GM19351 (cell line): ENCODE data around the gene ATP5IF1.

Source experiments
- ATAC-seq: cut with Tn5 transposase; IDR thresholded peaks from one replicate; pipeline ENCODE4 v1.9.1; 2021; ENCODE audit warnings: mild to moderate bottlenecking, moderate library complexity; ENCODE audit not compliant: unreplicated experiment

Gene ATP5IF1

DNA sequence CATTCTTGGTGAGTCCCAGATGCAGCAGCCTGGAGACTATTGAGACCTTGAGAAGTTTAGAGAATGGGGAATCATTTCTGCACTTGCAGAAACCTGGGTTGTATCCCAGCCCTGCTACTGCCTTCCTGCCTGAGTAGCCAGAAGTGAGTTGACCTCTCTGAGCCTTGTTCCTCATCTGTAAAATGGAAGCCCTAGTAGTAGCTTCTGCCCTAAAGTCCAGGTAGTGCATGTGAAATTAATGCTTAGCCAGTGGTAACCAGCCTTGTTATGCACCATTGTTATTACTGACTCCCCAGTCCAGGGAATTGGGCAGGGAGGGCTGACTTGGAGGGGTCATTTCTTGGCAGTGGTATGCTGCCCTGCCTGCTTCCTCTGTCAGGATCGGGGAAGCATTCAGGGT is 29.0 kb downstream of the ATP5IF1 start:
- no peak for ATAC-seq

DNA sequence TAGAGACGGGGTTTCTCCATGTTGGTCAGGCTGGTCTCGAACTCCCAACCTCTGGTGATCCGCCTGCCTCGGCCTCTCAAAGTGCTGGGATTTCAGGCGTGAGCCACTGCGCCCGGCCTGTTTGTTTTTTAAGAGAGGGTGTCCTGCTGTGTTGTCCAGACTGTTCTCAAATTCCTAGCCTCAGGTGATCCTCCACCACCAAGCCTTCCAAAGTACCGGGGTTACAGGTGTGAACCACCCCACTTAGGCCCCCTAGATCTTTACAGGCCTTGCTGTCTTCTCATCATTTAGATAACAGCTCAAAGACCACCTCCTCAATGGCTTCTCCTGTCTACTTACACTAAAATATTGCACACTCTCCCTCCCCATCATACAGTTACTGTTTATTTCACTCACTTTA is 29.7 kb downstream of the ATP5IF1 start:
- no peak for ATAC-seq

DNA sequence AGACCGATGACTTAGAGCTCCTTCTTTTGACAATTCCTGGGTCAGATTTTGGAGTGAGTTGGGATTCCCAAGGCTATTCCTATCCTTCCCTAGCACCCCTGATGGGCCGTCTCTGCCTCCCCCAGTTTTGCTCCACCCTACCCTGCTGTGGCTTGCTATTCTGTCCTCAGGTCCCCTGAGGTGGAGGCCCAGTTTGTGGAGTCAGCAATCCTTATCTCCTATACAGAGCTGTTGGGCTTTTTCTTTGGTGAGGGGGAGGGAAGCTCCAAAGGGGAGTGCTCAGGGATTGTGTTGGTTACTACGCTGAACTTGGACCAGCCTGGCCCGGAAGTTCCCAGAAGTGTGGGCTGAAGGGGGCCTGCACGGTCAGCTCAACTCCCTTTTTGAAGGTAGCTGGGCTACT is 31.0 kb downstream of the ATP5IF1 start:
- no peak for ATAC-seq

DNA sequence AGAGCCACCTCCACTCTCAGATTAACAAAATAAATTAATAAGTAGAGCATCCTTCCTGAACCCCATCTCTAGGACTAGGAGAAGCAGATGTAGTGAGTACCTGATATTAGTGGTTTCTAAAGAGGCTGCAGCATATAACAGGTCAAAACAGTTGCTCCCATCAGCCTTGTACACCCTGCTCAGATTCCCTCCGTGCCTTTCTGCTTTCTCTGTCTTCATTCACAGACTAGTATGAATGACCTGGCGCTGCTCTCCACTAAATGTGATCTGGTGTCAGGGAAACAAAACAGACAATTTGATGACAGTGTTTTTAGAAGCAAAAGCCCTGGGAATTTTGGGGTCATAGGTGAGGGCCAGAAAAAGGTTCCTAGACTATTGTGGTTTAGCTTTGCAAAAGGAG is 31.7 kb downstream of the ATP5IF1 start:
- no peak for ATAC-seq

DNA sequence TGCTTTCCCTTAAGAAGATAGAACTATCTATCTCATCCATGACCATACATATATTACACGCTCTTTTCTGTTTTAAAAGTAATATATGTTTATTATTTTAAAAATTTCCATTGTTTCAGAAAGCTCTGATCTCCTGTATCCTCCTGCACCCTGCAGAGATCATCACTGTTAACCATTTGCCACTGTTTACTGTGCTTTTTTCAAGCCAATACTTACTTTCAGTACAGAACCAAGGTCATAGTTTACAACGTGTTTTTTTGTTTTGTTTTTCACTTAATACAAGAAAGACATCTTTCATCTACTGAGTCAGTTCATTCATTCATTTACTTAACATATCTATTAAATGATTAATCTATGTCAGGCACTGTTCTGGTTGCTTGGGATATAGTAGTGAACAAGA is 33.6 kb downstream of the ATP5IF1 start:
- no peak for ATAC-seq

DNA sequence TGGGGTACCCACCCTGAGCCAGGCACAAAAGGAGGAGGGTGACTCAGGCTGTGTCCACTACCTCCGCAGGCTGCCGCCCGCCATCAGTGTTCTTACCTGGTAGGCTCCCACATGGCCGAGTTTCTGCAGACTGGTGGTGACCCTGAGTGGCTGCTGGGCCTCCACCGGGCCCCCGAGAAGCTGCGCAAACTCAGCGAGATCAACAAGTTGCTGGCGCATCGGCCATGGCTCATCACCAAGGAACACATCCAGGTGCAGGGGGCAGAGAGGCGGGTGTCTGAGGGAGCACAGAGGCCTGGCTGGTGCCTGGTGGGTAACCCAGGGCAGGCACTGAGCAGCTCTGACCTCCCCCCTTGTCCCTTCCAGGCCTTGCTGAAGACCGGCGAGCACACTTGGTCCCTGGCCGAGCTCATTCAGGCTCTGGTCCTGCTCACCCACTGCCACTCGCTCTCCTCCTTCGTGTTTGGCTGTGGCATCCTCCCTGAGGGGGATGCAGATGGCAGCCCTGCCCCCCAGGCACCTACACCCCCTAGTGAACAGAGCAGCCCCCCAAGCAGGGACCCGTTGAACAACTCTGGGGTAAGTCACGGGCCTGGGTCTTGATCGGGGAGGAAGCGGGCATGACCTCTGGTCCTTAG is 36.4 kb downstream of the ATP5IF1 start:
- ATAC-seq = no peak

DNA sequence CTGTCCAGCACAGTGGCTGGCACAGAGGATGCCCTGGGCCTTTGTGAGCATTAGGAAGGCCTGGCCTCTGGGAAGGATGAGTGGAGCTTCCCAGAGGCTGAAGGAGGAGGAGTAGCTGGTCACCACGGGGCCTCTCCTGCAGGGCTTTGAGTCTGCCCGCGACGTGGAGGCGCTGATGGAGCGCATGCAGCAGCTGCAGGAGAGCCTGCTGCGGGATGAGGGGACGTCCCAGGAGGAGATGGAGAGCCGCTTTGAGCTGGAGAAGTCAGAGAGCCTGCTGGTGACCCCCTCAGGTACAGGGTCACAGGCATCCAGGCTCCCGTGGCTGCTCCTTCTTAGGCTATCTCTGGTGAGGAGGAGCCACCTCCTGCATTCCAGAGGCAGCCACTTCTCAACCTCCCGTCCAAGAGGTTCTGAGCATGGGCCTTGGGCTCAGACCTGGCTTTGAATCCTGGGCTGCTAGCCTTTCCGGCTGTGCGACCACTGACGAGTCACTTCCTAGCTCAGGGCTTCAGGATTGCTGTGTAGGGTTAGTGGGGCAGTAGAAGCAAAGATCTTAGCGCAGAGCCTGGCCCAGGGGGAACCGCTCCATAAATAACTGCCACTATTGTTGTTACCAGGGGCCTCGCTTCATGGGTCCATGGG is 37.4 kb downstream of the ATP5IF1 start:
- no peak for ATAC-seq

DNA sequence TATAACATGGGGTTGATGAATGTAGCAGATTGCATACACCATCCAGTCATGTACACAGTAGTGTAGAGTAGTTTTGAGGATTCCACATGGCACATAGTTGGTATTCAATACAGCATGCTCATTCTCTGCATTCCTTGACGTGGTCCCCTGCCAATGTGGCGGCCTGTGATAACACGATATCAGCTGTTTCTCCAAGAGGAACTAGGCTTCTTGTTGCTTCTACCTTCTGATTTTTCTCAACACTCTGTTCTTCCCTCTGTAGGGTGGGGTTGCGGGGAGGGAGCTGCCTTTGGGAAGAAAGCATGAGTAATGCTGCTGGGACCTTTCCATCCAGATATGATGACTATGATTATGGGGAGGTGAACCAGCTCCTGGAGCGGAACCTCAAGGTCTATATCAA is 42.8 kb downstream of the ATP5IF1 start:
- no peak for ATAC-seq

DNA sequence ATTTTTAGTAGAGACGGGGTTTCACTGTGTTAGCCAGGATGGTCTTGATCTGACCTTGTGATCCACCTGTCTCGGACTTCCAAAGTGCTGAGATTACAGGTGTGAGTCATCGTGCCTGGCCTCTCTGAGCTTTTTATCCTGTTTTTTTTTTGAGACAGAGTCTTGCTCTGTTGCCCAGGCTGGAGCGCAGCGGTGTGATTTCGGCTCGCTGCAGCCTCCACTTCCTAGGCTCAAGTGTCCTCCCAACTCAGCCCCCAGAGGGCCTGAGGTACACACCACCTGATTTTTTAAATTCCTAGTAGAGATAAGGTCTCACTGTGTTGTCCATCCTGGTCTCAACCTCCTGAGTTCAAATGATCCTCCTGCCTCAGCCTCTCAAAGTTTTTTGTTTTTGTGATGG is 43.8 kb downstream of the ATP5IF1 start:
- ATAC-seq = no peak

DNA sequence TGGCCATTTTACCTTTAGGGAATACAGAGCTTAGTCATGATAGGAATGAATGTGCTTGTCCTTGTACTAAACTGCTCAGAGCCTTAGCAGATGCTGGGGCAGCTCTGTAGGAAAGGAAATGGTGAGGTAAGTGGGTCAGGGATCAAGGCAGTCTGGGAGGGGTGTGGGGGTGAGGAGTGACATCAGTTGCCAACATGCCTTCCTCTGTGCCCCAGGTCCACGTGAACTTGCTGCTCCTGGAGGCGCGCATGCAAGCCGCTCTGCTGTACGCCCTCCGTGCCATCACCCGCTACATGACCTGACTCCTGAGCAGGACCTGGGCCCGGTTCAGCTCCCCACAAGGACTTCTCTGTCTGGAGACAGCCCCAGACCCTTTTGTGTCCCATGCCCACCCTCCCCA is 44.6 kb downstream of the ATP5IF1 start:
- no peak for ATAC-seq

DNA sequence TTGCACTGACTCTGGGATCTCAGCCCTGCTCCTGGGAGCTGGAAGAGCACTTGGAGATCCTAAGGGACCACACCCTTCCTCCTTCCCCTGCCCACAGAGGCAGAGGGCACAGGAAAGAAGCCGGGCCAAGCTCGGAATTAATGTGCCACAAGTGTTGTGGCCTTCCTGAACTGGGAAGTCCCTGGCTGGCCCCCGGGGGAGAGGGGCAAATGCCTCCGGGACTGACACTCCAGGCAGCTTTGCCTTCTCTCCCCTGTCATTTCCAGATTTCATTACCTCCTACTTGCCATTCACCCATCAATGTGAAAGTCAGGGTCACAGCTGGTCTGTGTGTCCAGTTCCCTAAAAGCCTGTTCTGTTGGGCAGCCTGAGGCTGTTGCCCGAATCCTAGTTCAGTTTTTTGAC is 45.1 kb downstream of the ATP5IF1 start:
- no peak for ATAC-seq

DNA sequence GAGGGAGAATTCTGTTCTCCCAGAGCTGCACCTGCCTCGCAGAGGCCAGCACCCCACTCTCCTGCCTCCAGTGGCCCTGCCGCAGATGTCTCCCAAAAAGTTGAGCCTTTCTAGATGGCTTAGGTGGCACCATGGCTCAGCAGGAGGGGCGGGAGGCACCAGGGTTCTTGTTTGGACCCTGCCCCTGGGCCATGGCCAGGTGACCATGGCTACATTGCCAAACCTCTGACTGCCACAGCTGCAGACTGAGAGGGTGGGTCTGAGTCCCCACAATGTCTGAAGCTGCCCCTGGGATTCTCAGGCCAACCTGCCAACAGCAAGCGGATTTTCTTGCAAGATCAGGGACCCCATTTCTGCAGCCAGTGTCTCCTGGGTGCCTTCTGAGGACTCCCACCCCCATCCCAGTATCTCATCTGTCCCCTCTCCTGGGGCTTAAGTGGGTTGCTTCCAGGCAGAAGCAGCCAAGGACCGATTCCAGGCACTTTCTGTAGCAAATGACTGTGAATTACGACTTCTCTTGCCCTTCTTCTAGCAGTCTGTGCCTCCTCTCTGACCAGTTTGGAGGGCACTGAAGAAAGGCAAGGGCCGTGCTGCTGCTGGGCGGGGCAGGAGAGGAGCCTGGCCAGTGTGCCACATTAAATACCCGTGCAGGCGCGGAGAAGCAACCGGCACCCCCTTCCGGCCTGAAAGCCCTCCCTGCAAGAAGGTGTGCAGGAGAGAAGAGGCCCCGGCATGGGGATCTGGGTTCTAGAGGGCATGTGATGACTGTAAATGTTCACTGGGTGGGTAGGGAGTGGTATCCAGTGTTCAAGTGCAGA is 45.9 kb downstream of the ATP5IF1 start:
- ATAC-seq = no peak

DNA sequence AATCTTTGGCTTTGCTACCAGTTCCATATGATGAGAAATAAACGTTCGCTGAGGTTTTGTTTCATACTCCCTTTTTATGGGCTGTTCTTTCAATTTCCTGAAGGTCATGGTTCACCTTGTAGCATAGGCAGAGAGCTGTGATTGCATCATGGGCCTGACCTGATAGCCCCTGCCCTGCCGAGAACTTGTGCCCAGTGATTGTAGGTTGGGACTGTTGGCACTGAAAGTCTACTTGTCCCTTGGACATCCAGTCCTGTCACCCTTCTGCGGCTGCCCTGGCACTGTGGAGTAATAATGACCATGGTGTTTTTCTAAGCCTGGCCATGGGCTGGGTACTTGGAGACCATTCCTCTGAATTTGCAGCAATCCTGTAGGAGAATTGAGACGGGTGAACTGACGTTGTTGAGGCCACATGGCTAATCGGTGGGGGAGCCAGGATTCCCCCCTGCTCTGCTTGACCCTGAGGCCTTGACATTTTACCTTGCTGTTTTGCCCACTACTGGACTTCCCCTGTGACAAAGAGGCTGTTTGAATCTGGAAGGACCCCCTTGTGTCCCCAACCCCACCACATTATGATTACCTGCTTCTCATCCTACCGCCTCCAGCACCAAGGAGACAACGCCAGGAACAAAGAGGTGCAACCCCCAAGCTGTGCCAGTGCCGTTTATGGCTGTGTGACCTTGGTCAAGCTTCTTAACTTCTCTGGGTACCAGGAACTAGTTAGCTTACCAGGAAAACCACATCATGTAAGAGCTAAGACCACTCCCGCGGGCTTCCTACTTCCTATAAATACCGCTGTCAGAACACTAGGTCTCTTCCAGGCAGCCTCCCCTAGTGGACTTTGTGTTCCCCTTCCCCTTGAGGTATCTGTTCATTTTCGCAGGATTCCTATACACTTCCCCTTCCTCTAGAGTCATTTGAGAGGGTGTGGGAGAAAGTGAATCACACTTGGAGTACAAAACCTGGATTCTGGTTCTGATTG is 46.8 kb downstream of the ATP5IF1 start:
- no peak for ATAC-seq

DNA sequence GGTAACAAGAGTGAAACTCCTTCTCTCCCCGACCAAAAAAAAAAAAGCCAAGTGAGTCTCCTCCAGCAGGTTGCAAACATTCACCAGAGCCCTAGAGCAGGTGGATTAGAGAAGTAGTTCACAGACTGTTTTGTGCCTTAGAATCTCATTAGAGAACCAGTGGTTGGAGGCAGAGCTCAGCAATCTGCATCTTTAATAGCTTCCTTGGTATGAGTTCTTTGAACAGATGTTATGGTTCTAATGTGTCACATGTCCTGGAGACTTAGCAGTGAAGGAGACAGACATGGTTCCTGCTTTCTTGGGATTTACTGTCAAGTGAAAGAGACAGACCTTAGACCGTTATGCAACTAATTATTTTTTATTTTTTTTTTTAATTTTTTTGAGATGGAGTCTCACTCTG is 50.2 kb downstream of the ATP5IF1 start:
- no peak for ATAC-seq
